ENCODE data around the gene CEP41.

The CEP41 gene

DNA sequence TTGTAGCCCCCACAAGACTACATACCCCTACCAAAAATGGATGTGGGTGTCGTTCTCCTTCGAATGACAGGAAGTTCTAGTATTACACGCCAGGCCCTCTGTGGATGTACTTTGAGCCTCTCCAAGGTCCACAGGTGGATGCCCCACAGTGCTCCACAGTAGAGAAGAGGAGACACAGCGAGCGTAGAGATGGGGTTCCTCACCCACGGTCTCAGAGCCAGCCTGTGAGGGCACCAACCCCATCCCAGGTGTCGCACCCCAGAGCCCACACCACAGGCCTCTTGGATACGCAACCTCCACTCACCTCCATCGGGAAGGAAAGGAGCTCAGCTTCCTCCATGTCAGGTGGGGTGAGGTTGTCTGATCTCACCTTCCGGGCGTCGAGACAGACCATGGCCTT, 93.9 kb downstream of the CEP41 start:
- no peak for DNase-seq

DNA sequence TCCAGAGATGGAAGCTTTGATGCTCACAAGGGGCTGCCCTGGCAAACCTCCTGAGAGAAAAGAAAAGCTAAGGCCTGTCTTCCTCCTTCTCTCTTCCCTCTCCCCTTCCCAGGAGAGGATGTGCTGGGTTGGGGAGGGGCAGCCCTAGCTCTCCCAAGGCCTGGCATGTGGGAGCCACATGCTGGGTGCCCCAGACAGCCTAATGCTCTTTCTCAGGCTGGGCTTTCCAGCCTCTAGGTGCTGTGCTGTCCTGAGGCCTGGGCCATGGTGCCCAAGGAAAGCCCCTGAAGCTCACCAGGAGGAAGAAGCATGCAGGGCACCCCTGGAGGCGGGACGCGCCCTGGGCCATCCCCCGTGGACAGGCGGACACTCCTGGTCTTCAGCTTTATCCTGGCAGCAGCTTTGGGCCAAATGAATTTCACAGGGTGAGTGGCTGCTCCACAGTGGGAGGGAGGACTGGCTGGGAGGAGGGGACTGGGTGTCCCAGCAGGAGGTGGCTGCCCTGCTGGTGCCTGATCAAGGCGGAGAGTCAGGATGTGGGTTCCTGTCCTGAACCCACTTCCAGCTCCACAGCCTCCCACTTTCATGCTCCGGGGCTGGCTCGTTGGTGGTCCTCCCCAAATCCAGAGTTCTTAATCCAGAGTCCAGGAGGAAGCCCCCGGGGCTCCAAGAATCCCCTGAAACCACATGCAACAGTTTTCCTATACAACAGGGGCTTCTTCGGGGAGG, 94.5 kb downstream of the CEP41 start:
- DNase-seq = no peak

DNA sequence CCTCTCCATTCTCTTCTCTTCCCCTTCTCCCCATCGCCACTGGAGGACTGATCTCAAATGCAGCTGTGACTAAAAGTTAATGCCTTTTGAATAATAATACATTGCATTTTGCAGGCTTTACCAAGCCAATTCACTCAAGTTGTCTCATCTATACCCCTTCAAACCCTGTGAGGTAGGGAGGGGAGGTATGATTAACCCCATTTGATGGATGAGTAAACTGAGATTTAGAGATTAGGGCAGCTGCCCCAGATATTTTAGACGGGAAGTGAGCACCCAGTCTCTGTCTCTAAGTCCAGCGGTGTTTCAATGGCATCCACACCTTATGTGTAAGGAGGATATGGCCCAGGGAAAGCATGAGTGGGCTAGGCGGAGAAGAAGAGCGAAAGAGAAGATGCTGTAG, 95.1 kb downstream of the CEP41 start:
- no peak for DNase-seq

GRCh38 chr7:130345136-130345535, 95.7 kb downstream of the CEP41 start:
- no peak for DNase-seq

DNA sequence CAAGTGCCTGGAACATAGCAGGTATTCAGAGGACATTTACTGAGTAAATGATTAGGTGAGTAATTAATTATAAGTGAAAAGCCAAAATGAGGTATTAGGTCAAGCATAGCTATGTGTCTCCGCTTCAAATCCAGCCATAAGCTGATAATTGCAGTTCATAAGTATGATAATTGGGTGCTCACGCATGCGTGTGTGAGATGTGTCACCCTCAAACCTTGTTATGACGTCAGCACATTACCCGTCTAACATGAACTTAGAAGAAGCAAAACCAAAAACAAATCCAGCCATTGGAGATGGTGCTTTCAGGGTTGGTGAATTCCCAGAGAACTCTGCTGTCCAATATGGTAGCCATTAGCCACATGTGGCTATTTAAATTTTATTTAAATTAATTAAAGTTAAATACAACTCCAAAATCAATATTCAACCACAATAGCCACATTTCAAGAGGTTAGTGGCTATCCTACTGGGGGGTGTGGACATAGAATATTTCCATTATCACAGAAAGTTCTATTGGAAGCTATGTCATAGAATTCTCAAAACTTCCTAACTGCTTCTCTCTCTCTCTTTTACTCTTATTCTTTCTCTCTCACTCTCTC, 96.4 kb downstream of the CEP41 start, which contains the start of gene CPA5:
TSS of gene CPA5 (plus strand) at position 546 of the 596 bp plus-strand sequence. CDS start 1,670 bp downstream, outside the sequence.
- no peak for DNase-seq
